BLaER1 (cell line): ENCODE measurements around the gene POFUT2.

Experiments
- H3K27ac ChIP-seq: shearing (Covaris generic); formaldehyde crosslinking; 2 replicates; pipeline ENCODE4 v1.8.1; 2022
- H3K27me3 ChIP-seq: shearing (Covaris generic); formaldehyde crosslinking; 2 replicates; pipeline ENCODE4 v1.8.1; 2022
- H3K36me3 ChIP-seq: shearing (Covaris generic); formaldehyde crosslinking; 2 replicates; pipeline ENCODE4 v1.8.1; 2022
- H3K4me1 ChIP-seq: shearing (Covaris generic); formaldehyde crosslinking; 2 replicates; pipeline ENCODE4 v1.8.1; 2022
- H3K4me2 ChIP-seq: shearing (Covaris generic); formaldehyde crosslinking; 2 replicates; pipeline ENCODE4 v1.8.1; 2022
- H3K4me3 ChIP-seq: shearing (Covaris generic); formaldehyde crosslinking; 2 replicates; pipeline ENCODE4 v1.8.1; 2022
- H3K9ac ChIP-seq: shearing (Covaris generic); formaldehyde crosslinking; 2 replicates; pipeline ENCODE4 v1.8.1; 2022
- H3K9me3 ChIP-seq: shearing (Covaris generic); formaldehyde crosslinking; 2 replicates; pipeline ENCODE4 v1.8.1; 2022
- H4K20me1 ChIP-seq: shearing (Covaris generic); formaldehyde crosslinking; 2 replicates; pipeline ENCODE4 v1.8.1; 2022
- Cebpa-rat ChIP-seq: shearing (Covaris generic); IDR thresholded peaks from 2 replicates; pipeline ENCODE4 v1.8.1; 2022

The POFUT2 gene

GRCh38 chr21:45332981-45333582 lies 45.4 kb upstream of the POFUT2 start:
- Histone ChIP-seq H3K36me3 (no peaks in the 10 kb centered on the region), H3K4me2 (no peak overlapping the region), H4K20me1 (no peaks in the 10 kb centered on the region), H3K9me3 (no peaks in the 10 kb centered on the region), H3K4me1 (peaks cover 17% of the 10 kb centered on the region), H3K4me3 (no peak overlapping the region), H3K27me3 (no peaks in the 10 kb centered on the region), H3K9ac (no peak overlapping the region), H3K27ac (no peak overlapping the region)
- no peak for TF ChIP-seq Cebpa-rat

- no peak overlapping the region for H3K4me3 ChIP-seq
- H3K4me2 ChIP-seq, result no peak overlapping the region
- no peaks in the 10 kb centered on the region for H3K36me3 ChIP-seq
- H3K27ac ChIP-seq, result no peak overlapping the region
- H3K4me1 ChIP-seq, result peaks cover 24% of the 10 kb centered on the region
- no peaks in the 10 kb centered on the region for H4K20me1 ChIP-seq
- TF ChIP-seq Cebpa-rat, result no peak
- no peak overlapping the region for H3K9ac ChIP-seq
- no peaks in the 10 kb centered on the region for H3K27me3 ChIP-seq
- H3K9me3 ChIP-seq, result no peaks in the 10 kb centered on the region
These were observed 44.7 kb upstream of the POFUT2 start for GRCh38 chr21:45332415-45332814.

- peak overlapping the region; percentile 32; the same call in 1 of the 2 replicates for H3K4me2 ChIP-seq
- no peak overlapping the region for H3K4me3 ChIP-seq
- peaks cover 24% of the 10 kb centered on the region for H3K4me1 ChIP-seq
- no peaks in the 10 kb centered on the region for H3K9me3 ChIP-seq
- TF ChIP-seq Cebpa-rat, result no peak
- no peak overlapping the region for H3K9ac ChIP-seq
- peaks cover 2% of the 10 kb centered on the region; the same call in 1 of the 2 replicates for H4K20me1 ChIP-seq
- H3K27ac ChIP-seq, result 0 out of 2 replicates have a peak overlapping the region, but pooled peaks have one; percentile 18
- no peaks in the 10 kb centered on the region for H3K27me3 ChIP-seq
- H3K36me3 ChIP-seq, result no peaks in the 10 kb centered on the region
These were observed 43.9 kb upstream of the POFUT2 start for GRCh38 chr21:45331531-45332147.

GRCh38 chr21:45330851-45331261 lies 43.2 kb upstream of the POFUT2 start:
- no peak overlapping the region for H3K27ac ChIP-seq
- peaks cover 8% of the 10 kb centered on the region; the same call in 1 of the 2 replicates for H4K20me1 ChIP-seq
- no peak overlapping the region for H3K4me2 ChIP-seq
- no peak for TF ChIP-seq Cebpa-rat
- no peak overlapping the region for H3K4me3 ChIP-seq
- no peaks in the 10 kb centered on the region for H3K9me3 ChIP-seq
- no peak overlapping the region for H3K9ac ChIP-seq
- peaks cover 28% of the 10 kb centered on the region for H3K4me1 ChIP-seq
- no peaks in the 10 kb centered on the region for H3K27me3 ChIP-seq
- no peaks in the 10 kb centered on the region for H3K36me3 ChIP-seq

- peaks cover 12% of the 10 kb centered on the region for H4K20me1 ChIP-seq
- no peak overlapping the region for H3K4me2 ChIP-seq
- H3K27ac ChIP-seq, result no peak overlapping the region
- H3K4me3 ChIP-seq, result no peak overlapping the region
- TF ChIP-seq Cebpa-rat, result no peak
- peaks cover 35% of the 10 kb centered on the region for H3K4me1 ChIP-seq
- no peaks in the 10 kb centered on the region for H3K9me3 ChIP-seq
- H3K27me3 ChIP-seq, result no peaks in the 10 kb centered on the region
- H3K36me3 ChIP-seq, result no peaks in the 10 kb centered on the region
- H3K9ac ChIP-seq, result no peak overlapping the region
These were observed 42.5 kb upstream of the POFUT2 start for GRCh38 chr21:45330075-45330781.

- no peak for TF ChIP-seq Cebpa-rat
- Histone ChIP-seq H3K9me3 (no peaks in the 10 kb centered on the region), H3K4me2 (no peak overlapping the region), H3K27me3 (no peaks in the 10 kb centered on the region), H3K27ac (no peak overlapping the region), H3K4me1 (peaks cover 42% of the 10 kb centered on the region), H3K4me3 (no peak overlapping the region), H3K36me3 (no peaks in the 10 kb centered on the region), H3K9ac (no peak overlapping the region), H4K20me1 (peaks cover 20% of the 10 kb centered on the region)
These were observed 41.8 kb upstream of the POFUT2 start for GRCh38 chr21:45329261-45330074.

GRCh38 chr21:45328198-45329091 lies 40.8 kb upstream of the POFUT2 start:
- Histone ChIP-seq H3K36me3 (no peaks in the 10 kb centered on the region), H3K4me3 (no peak overlapping the region), H3K27ac (no peak overlapping the region), H3K9me3 (no peaks in the 10 kb centered on the region), H4K20me1 (peaks cover 20% of the 10 kb centered on the region), H3K4me1 (peaks cover 52% of the 10 kb centered on the region), H3K27me3 (no peaks in the 10 kb centered on the region), H3K4me2 (peak overlapping the region; percentile 99; the same call in 1 of the 2 replicates), H3K9ac (no peak overlapping the region)
- no peak for TF ChIP-seq Cebpa-rat

- Histone ChIP-seq H3K4me1 (peaks cover 60% of the 10 kb centered on the region), H3K4me3 (no peak overlapping the region), H3K9ac (no peak overlapping the region), H3K27me3 (no peaks in the 10 kb centered on the region), H3K9me3 (no peaks in the 10 kb centered on the region), H3K36me3 (no peaks in the 10 kb centered on the region), H4K20me1 (peaks cover 20% of the 10 kb centered on the region), H3K27ac (peak overlapping the region; percentile 50; the same call in 1 of the 2 replicates), H3K4me2 (peak overlapping the region; percentile 99)
- TF ChIP-seq Cebpa-rat, result no peak
These were observed 39.9 kb upstream of the POFUT2 start for GRCh38 chr21:45327441-45328197.
